ENCODE measurements around the gene CELA3B.
"Not testable (repeated sequence)": the region's sequence is repeated elsewhere in the genome, so short reads cannot be mapped to it uniquely, and the experiment has no call there.

CELA3B gene, protein sequence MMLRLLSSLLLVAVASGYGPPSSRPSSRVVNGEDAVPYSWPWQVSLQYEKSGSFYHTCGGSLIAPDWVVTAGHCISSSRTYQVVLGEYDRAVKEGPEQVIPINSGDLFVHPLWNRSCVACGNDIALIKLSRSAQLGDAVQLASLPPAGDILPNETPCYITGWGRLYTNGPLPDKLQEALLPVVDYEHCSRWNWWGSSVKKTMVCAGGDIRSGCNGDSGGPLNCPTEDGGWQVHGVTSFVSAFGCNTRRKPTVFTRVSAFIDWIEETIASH

DNA sequence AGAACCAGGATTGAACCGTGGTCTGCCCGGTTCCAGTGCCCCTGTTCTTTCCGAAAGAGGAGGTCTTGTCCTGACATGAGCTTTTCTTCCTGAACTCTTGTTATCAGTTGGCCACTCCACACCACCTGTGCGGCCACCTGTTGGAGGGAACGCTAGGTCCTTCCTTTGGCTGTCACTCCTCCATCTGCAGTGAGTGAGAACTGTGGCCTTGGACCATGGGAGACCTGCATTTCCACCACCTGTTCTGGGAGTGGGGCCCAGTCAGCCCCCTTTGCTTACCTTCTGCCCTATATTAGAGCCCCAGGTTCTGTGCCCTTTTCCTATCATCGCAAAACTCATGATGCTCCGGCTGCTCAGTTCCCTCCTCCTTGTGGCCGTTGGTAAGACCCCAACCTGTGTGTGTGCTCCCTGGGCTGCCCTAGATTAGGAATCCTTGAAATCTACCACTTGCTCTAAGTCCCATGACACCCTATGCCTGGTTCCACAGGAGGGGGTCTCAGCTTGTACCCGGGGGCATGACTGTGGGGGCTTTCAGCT is at the start of gene CELA3B:
Gene CELA3B, plus strand, starts transcription at position 320 of the 537 bp plus-strand sequence. Its CDS starts 18 bp downstream, at position 338.
- not testable (repeated sequence) for DNase-seq

DNA sequence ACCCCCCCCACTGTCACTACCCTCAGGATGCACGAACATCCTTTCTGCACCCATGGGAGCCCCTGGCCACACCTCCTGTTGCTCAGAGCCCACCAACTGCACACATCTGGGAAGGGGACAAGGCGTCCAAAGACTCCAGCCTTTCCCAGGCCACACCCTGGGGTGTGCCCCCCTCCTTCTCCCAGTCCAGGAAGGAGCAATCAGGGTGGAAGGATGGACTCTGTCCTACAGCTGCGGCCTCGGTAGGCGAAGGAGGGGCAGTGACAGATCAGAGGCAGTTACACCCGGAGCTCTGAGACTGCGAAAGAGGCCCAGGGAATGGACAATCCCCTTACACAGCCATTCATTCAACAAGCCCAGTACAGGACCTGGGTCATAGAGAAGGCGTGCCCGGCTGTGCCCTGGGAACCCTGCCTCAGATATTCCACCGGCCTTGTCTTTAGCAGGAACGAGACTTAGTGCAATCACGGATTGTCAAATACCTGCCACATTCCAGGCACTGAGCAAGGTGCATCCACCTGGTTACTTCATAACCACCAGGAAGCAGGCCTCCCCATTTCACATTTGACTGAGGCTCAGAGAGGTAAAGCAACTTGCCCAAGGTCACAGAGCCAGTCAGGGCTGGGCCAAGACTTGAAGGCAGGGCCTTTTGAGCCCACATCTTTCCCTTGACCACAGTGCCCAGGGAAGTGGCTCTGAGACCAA is 49.1 kb upstream of the CELA3B start:
- DNase-seq, result no peak

DNA sequence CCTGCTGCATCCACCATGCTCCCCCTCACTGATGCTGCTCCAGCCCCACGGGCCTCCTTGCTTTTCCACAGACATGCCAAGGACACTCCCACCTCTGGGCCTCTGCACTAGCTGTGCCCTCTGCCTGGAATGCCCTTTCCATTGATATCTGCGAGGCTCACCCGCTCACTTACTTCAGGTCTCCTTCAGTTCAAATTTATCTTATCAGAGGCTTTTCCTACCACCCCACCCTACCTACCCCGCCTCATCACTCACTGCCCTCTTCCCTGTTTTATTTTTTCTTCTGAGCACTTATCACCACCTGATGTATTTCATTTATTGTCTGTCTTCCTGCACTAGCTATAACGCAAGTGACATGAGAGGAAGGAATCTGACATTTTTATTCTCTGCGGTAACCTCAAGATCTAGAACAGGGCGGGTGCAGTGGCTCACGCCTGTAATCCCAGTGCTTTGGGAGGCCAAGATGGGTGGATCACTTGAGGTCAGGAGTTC is 46.7 kb upstream of the CELA3B start:
- DNase-seq, result no peak

DNA sequence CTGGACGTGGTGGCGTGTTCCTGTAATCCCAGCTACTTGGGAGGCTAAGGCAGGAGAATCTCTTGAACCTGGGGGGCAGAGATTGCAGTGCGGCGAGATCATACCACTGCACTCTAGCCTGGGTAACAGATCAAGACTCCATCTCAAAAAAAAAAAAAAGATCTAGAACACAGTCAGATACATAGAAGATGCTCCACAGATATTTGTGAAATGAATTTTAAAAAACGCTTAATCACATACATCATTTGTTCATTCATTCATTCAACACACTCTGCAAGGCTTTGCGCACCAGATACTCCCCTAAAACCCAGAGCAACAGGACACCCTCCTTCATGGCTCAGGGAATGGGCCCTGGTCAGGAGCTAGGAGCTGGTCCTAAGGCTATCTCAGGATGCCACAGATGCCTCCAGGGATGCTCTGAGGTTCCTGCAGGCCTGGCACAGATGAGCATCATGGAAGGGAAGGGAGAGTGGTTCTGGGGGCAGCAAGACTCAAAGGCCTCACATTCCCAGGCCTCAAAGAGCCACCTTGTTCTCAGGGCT is 46.1 kb upstream of the CELA3B start:
- no peak for DNase-seq

DNA sequence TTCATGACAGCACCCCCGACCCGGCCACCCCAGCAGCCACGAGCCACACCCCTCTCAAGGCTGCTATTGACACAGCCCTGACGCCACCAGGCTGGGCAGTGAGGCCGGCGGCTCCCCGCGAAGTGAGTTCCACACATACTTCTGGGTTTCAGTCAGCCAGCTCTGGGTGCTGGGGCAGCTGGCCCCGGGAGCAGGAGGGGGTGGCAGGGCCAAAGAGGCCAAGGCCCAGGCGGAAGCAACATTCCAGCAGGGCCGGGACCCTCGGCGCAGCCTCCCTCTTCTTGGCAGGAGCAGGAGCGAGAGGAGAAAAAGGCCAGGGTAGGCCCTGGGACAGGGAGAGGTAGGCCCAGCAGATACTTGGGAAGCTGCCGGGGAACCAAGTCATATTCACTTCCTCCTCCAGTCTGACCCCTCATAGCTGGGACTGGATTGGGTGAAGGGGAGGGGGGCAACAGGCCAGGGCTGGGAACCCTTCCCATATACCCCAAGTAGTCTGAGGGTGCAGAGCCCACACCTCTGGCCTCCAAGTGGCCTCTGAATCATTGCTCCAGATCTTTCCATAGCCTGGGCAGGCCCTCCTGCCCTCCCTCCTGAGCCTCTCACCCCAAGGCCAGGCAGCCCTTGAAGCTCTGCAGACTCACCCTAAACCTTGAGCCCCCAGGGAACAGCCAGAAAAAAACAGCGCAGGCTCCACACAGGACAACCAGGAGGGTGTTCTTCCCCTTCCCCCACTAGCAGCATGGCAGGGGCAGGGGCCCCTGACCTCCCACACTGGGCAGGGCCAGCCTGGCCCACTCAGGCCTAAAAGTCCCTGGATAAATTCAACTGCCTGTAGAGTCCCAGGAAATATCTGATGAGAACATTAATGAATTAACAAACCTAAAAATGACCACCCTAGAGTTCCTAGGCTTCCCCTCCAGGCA is 45.4 kb upstream of the CELA3B start:
- no peak for DNase-seq

DNA sequence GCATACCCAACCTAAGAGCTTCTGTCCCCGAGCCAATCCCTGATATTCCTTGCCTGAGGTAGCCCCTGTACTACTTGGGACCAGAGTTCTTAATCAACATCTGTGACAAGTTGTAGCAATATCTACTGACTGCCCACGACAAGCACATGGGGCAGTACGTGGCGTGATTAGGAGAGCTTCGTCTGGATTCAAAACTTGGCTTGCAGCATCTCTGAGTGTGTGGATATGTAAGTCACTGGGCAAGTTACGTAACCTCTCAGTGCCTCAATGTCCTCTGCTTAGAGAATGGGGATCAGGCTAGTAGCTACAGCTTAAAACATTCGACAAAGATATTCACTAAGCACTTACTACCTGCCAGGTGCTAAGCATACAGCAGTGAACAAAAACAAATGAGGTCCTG is 44.7 kb upstream of the CELA3B start:
- no peak for DNase-seq

DNA sequence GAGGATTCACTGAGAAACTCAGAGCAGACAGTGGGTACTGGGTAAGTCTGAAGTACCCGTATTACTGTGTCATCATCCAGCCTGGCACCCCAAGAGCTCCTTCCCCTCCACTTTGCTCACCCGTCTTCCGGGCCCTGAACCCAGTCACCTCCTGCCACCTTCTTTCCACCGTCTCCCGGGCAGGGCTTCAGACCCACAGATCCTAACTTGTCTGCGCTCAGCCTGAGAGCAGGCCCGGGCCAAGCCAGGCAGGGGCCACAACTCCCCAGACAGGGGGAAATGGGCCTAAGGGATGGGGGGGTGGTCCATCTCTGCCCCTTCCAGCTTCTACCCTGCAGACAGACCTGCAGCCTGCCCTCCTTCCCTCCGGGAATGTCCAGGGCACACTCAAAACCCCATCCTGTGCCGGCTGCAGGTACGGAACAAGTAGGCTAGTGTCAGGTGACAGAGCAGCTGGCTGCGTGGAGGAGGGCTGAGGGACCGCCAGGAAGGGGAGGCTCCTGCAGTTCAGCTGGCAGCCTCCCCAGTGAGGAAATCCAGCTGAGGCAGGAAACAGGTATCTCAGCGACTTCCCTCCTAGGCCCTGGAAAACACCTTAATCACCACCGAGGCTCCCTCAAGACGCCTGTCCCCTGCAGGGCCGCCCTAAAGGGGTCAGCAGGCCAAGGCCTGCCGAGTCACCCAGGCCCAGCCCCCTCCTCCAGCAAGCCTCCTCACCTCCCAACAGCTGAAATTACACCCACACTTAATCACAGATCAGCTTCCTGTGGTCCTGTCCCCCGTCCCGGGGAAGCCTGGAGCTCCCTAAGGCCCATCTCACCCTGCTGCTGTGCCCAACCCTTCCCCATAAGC is 43.2 kb upstream of the CELA3B start:
- no peak for DNase-seq

DNA sequence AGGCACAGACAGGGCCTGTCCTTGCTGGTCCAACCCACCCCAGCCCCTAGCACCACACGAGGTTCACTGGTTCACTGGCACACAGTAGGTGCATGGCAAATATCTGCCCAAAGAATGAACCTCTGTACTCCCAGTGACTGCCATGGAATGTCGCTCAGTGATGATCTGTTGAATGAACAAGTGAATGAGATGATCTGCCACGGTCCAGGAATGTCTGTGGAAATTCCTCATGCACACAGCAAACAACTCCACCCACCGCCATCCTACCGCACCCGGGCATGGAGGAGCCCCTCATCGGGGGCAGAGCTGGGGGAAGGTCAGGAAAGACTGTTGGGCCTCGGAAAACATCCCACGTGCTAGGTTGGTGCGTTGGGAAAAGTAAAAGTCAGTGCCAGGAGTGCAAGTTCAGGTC is 41.4 kb upstream of the CELA3B start:
- no peak for DNase-seq

DNA sequence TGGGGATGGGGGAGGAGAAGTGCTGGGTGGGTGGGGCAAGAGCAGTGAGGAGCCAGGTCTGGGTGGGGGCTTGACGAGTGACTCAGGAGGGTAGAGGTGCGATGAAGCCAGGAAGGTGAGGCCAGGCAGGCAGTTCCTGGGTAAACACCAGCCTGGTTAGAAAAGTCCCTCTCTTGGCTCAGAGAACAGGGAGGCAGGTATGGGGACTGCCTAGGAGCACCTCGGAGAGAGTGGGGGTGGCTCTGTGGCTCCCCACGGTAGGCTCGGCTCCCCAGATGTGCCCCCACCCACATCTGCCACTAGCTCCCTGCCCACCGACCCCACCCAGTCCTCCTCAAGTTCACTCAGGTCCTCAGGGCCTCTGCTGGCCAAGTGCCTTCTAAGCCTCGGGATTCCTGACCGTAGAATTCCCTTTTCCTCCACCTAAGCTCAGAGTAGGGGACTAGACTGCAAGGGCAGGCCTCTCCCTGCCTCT is 40.9 kb upstream of the CELA3B start:
- DNase-seq, result no peak

DNA sequence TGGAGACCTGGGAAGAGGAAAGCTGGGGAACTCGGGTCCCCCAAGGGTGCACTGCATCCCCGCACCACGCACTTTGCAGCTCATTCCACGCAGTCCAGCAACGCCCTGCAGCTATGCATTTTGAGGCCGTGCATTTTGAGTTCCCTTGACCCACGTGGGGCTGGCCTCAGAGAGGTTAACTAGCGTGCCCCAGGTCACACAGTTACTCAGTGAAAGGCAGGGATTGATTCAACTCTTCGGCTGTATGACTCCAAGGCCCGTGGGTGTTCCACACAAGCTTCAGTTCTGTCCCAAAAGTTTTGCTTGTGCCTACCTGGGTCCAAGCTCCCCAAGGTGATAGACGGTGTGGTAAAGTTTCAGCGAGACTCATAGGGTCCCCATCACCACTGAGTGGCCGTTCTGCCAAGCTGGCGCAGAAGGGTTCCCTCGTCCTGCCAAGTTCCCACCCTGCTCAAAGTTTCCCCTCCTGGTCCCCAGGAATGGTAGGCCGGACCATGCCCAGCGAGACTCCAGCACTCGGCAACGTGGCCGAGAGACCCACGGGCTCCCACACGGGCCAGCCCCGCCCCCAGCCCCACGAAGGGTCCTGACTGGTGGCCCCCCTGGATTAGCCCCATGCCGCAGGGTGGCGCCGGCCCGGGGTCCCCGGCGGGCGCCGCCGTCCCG is 40.3 kb upstream of the CELA3B start:
- DNase-seq, result peak; percentile 40 to 43

DNA sequence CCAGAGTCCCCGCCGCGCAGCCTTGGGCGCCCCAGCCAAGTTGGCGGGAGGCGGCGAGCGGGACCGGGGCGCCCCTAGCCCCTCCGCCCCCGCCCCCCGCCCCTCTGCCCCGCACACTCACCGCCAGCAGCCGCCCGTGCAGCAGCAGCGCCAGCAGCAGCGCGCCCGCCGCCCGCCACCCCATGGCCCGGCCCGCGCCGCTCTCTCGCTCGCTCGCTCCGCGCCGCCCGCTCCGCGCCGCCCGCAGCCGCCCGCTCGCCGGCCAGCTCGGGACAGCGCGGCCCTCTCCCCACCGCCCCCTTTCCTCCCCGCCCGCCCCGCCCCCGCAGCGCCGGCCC is 39.8 kb upstream of the CELA3B start, which contains the start of gene HSPG2:
Gene HSPG2, minus strand, starts transcription at position 277 of the 338 bp plus-strand sequence. Its CDS starts 93 bp downstream, at position 184.
- DNase-seq, result no peak

DNA sequence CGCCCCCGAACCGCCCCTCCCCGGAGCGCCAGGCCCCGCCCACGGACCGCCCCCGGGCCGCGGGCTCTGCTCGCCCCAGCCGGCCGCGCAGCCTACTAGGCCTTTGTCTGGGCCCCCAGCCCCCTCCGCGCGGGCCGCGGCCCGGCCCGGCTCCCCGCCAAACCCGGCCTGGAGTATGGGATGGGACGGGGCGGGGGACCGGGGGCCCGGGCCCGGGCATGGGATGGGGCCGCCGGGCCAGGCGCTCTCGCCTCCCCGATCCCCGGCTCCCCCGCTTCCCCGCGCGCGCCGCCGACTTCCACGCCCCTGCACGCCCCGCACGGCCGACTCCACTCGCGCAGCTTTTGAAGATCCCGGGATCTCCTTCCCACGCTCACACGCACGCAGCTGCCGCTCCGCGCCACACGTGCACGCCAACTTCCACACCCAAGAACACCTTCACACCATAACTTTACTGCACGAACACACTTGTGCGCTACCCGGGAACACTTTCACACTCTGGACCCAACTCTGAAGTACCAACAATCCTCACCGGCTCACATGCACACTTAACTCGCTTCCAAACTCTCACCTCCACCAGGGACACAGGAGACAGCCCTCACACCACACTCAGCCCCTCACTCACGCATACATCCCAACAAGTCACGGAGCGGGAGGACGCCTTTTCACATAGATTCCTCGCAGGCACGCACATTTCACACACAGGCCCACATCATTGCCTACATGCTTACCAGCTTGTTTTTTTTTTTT is 39.3 kb upstream of the CELA3B start:
- DNase-seq, result peak; percentile 64 to 75

DNA sequence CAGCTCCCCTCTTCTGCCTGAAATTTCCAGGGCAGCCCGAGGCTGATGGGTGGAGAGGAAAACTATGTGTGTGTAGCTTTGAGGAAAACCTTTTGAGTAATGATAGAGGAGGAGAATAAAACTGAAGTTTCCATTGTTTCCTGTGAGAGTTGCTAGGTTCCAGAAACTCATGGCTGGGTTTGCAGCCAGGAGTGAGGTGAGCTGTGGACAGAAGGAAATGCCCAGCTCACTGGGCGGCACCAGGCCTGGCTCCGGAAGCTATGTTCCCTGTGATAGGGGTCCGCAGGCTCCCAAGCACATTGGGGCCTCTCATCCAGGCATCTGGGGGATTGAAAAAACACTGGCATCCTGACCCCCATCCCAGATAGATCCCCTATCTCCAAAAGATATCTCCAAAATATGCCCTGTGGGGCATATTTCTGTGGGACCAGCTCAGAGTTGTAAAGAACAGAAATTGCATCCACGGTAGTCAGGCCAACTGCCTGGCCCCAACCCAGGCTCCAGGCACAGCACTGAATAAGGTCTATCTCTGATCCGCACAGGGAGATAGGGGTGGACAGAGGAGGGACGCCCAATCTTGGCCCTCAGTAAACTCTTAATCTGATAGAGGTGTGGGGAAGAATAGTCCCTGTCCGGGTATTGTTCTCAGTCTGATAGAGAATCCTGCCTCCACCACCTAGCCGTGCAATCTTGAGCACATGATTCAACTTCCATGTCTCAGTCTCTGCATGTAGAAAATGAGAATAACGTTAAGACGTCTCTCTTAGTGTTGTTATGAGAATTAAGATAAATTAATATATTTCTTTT is 37.9 kb upstream of the CELA3B start:
- no peak for DNase-seq

DNA sequence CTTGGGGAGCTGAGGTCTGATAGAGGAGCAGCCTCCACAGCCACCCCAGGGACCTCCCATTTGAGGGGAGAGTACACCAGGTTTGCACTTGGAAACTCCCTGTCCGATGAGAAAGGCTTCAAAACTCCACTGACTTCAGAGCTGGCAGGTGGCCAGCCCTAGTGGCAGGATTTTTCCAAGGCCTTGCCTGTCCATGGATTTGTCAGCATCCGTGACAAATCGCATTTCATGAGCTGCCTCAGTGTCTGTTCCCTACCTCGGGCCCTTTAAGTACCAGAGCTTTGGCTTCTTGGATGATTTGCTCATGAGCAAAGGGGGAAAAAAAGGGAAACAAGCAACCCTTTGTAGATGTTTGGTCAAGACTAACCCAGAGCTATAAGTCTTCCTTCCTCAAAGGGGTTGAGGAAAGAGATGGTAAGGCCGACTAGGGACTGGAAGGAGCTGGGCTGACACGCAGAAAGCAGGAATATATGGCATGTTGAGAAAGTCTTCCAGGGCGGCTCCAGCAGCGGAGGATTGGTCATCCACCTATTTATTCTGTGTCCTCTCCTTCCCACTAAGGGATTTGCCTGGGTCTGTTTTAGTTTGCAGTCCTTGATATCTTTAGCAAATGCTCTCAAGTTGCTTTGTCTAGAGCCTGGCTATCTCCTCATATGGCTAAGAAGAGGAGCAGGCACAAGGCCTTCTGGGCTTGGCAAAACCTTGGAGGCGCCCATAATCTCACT is 37.0 kb upstream of the CELA3B start:
- no peak for DNase-seq

DNA sequence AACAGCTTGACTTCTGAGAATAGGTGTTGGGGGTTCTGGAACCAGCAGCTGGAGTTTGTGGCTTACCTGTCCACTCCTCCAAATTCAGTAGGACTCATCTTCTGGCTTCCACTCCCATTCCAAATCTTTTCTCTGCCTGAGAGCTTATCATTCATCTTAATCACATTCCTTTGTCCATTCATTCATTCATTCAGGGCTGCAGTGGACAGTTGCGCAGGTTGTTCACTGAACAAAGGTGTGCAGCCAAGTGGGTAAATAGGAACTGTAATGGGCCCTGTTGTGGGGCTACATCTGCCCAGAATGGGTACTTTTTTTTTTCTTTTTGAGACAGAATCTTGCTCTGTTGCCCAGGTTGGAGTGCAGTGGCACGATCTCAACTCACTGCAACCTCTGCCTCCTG is 36.3 kb upstream of the CELA3B start:
- DNase-seq, result no peak

DNA sequence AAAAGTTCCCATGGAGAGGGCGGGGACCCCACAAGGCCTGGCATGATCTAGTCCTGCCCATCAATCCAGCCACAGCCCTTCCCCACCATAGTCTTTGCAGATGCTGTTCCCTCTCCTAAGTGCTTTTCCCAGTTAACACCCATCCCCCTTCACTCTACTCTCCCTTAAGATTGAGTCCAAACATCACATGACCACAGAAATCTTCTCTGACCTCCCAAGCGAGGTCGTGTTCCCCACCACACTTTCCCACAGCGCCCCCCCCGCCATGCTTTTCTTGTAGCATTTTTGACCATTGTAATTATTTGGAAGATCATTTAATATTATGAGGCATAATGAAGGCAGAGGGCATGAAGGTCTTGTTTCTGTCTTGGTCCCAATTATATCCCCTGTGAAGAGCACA is 35.5 kb upstream of the CELA3B start:
- DNase-seq, result no peak

DNA sequence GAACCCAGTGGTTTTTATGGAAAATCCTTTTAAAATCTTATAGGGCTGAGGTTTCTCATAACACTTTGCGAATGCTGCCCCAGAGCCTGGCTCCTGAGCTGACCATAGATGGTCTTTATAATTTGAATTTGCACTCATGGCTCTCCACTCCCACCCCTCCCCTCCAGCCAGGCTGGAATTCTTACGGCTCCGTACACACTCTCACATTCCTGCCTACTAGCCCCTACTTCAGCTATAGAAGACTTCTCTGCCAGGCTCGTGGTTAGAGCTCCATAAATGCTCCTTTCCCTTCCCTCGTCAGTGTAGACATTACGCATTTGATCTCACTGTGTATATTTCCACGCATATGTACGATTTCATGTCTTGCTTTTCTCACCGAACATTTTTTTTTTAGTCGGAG is 34.4 kb upstream of the CELA3B start:
- no peak for DNase-seq

DNA sequence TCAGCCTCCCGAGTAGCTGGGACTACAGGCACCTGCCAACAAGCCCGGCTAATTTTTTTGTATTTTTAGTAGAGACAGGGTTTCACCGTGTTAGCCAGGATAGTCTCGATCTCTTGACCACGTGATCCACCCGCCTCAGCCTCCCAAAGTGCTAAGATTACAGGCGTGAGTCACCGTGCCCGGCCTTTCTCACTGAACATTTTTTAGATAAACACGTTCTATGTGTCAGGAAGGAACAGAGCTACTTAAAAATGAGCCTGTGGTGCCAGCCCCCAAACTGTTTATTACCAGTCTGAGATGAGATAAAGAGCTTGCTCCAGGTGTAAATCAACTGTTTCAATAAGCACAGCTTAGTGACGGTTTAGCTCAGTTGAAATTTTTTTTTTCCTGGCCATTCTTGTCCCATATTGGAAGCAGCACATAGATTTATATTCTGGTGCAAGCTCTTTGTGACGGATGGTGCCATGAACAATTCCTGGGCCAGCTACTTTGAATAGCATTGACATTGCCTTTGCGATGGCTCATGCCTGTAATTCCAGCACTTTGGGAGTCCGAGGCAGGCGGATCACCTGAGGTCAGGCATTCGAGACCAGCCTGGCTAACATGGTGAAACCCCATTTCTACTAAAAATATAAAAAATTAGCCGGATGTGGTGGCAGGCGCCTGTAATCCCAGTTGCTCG is 33.7 kb upstream of the CELA3B start:
- DNase-seq, result not testable (repeated sequence)
